Measurements from ENCODE around the gene PRPH2.
A peak's percentile ranks its signal among the peaks of the same experiment; 100 is the strongest.
"Not testable (repeated sequence)": the region's sequence is repeated elsewhere in the genome, so short reads cannot be mapped to it uniquely, and the experiment has no call there.

PRPH2 gene

DNA sequence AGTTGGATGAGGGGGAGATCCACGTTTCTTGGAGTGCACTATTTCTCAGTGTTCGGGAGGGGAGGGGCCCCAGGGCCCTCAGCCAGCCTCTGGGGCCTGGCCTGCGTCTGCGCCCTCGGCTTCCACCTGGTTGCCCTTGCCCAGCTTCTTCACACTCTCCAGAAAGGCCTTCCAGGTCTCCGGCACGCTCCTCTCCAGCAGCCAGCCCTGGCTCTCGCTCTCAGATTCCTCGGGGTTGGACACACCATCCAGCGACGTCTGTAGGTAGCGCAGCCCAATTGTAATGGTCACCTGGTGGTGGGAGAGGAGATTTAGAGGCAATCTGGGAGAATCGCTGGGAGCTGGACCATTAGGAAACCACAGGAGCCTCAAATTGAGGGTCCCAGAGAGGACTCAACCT, 24.2 kb downstream of the PRPH2 start:
- DNase-seq (ENCODE audit: low spot score) = no peak

DNA sequence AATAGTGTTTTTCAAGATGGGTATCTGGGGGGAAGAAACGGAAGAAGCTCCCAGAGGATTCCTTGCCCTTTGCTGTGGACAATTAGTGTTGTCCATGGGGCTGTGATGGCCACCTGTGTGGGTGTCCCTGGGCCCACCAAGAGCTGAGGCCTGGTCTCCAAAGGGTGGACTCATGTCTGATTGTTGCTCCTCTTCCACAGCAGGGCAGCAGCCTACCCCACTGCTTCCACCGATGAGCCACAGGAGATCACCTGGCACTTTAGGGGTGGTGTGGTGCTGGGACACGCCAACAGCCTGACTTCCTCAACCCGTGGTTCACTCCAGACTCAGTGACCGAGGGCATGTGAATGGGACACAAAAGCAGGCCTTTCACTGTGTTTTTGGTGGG, 25.1 kb downstream of the PRPH2 start:
- no peak for DNase-seq (ENCODE audit: low spot score)

DNA sequence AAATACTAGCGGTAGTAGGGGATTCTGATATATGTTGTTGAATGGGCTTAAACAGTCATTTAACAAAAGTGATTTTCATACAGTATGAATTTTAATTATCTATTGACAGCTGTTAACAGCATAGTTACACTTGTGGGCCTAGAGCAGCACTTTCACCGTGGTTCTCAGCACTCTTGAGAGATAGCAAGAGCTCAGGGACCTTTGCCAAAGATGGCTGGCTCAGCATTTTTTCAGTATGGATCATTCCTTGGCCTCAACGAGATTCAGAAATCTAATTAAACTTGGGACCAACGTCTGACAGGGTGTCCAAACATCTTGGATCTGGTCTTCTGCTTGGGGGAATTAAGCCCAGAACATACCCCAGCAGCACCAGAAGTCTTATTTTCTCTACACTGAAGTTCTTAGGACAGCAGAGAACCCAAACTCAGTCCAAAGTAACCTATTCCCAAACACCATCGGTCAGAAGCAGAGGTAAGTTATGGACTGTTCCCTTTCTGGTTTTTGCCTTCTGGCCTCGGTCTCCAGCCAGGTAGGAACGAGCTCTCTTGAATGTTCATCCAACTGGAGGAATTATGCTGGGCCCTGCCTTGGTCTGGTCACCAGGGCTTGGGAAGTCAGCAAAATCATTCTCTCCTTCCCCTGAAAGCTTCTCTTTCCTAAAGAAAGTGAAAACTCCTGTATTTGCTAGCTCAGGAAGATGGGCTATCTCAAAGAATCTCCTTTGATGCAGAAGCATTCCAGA, 25.7 kb downstream of the PRPH2 start:
- DNase-seq (ENCODE audit: low spot score) = no peak

DNA sequence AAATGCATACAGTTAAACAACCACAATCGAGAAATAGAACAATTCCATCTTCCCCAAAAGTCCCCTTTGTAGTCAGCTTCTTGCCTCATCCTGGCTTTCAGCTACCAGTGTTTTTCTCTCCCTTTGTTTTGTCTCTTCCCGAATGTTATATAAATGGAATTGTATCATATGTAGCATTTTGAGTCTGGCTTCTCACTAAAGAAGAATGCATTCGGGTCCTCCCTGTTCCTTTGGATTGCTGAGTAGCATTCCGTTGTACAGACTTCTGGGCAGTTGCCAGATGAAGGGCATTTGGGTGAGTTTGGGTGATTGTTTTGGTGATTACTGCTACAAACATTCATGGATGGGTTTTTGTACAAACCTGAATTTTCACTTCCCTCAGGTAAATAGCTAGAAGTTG, 27.8 kb downstream of the PRPH2 start:
- DNase-seq (ENCODE audit: low spot score) = no peak

GRCh38 chr6:42693725-42694323, 28.6 kb downstream of the PRPH2 start:
- peak; percentile 21 for DNase-seq (ENCODE audit: low spot score)

GRCh38 chr6:42692137-42692911, 30.1 kb downstream of the PRPH2 start:
- no peak for DNase-seq (ENCODE audit: low spot score)

DNA sequence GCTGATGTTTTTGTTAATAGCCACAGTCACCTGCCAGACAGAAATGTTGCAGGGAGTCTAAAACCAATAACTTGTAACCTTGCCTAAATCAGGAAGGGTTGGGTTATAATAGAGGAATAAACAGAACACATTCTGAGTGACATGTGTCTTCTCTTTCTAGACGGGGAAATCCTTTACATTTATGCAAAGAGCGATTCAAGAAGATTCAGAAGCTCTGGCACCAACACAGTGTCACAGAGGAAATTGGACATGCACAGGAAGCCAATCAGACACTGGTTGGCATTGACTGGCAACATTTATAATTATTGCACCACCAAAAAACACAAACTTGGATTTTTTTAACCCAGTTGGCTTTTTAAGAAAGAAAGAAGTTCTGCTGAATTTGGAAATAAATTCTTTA, 31.5 kb downstream of the PRPH2 start:
- DNase-seq (ENCODE audit: low spot score) = no peak

DNA sequence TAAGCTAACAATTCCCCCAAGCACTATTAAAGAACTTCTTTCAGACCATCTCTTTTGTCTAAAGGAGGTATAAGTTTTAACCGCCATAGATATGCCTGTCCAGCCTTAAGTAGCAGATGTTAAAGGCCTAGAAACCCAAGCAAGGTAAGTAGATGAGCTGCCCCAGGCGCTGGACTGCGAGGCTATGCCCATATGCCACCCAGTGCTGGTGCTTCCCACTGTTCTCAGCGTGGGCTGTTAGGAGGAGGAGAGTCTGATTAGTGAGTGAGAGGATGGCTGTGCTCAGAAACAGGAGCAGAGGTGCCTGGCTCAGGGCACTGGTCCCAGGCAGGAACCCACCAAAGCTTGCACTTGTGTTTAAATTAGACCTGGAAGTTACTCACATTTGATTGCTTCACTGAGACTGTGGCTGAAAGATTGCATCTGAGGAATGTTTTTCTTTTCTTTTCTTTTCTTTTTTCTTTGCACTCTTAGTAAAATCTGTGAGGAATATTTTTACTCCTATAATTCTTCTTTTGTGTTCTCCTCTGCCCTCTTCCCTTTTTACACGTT, 32.2 kb downstream of the PRPH2 start:
- DNase-seq (ENCODE audit: low spot score) = no peak

DNA sequence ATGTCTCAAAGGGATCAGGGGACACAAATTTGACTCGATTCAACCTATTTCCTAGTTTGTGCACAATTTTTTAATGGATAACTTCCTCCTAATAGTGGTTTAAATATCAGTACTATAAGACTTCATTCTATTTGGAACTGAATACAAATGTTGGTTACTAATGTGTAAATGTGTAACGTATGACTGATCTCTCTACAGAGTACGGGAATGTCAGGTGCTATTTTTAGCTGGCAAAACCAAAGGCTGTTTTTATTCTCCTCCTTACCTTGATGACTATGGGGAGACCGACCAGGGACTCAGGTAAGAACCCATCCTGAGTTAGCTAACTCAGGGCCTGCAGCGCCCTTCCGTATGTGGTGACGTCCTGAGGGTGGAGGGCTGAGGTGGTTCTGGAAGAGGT, 33.0 kb downstream of the PRPH2 start:
- no peak for DNase-seq (ENCODE audit: low spot score)

- DNase-seq (ENCODE audit: low spot score) = no peak
Observed at GRCh38 chr6:42688281-42688680, 34.1 kb downstream of the PRPH2 start.

DNA sequence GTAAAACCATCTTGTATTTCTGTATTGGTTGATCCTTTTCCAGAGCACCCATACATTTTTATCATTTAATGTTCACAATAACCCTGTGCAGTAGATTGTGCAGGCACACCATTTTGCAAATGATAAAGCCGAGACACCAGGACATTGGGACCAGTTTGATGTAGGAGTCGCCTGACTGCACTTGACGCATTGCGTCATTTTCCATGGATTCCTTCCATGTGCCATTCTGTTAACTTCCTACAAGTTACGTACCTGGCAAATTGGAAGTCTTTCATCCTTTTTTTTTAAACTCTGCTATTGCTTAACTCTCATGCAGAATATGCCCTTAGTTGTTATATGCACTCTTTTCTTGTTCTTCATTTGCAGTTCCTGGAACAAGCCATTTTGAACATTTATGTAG, 43.0 kb downstream of the PRPH2 start:
- DNase-seq (ENCODE audit: low spot score) = no peak

DNA sequence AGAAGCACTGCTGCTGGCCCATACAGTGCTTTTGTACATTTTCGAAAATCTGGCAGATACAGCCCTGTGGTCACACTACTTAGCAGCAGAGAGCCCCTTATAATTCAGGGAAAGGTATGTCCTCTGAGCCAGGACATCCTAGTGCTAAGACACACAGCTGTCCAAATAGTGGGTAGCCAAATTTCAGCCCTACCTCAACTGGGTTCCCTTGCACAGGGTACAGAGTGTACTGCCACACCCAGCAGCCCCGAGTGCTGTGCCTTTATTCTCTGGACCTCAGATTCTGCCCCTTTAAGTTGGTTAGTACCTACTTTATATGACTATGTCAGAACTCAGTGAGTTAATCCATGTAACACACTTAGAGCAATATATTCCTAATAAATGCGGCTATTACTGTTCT, 47.6 kb downstream of the PRPH2 start:
- no peak for DNase-seq (ENCODE audit: low spot score)

DNA sequence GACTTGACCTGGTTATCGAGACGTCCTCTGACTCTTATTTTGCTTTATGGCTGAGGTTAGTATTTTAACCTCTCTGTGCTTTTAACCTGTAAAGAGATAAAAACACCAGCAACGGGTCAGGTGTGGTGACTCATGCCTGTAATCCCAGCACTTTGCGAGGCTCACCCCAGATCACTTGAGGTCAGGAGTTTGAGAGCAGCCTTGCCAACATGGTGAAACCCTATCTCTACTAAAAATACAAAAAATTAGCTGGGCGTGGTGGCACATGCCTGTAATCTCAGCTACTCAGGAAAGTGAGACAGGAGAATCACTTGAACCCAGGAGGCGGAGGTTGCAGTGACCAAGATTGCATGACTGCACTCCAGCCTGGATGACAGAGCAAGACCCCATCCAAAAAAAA, 48.0 kb downstream of the PRPH2 start:
- not testable (repeated sequence) for DNase-seq (ENCODE audit: low spot score)

DNA sequence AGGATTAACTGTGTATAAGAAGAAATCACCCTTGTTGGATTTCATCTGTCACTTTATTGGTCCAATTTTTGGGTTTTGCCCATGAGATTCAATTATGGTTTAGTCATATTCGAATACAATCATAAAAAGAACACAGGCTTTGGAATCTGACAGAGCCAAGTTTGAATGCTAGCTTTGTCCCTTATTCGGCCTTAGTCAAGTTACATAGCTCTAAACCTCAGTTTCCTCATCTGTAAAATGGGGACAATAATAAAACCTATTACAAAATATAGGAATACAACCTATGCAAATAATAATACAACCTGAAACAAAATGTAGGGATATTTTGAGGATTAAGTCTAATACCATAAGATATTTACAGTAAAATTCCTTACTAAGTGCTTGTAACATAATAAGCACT, 57.7 kb downstream of the PRPH2 start:
- DNase-seq (ENCODE audit: low spot score) = no peak

GRCh38 chr6:42661540-42662153, 60.8 kb downstream of the PRPH2 start:
- peak; percentile 83 for DNase-seq (ENCODE audit: low spot score)

GRCh38 chr6:42659806-42660205, 62.6 kb downstream of the PRPH2 start:
- DNase-seq (ENCODE audit: low spot score) = no peak

- no peak for DNase-seq (ENCODE audit: low spot score)
Observed at GRCh38 chr6:42653851-42654250, 68.5 kb downstream of the PRPH2 start.

DNA sequence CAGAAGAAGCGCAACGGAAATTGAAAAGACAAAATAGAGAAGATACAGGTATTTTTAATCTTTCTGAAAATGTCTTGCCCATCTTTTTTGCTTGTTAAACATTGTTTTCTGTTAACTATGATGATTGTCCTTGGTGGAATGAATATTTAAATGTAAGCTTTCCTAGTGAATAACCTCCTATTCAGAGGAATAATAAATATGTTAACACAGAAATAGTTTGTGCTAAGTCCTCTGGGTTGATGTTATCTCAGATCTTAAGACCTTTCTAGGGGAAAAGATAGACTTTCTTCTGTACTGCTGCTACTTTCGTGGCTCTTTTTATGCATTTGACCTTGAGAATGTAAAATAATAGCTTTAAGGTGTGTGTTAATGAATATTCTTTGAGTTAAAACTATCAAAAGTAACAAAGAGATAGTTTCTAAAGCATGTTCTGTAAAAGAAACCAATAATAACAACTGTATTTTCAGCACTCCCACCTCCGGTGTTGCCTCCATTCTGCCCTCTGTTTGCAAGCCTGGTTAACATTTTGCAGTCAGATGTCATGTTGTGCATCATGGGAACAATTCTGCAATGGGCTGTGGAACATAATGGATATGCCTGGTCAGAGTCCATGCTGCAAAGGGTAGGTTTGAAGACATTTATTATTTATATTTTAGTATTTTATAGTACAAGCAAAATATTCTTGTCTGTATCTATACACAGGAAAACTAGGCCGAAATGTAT, 70.2 kb downstream of the PRPH2 start:
- DNase-seq (ENCODE audit: low spot score) = no peak
